Measurements from ENCODE around the gene INPP5E.
"Not testable (repeated sequence)": the region's sequence is repeated elsewhere in the genome, so short reads cannot be mapped to it uniquely, and the experiment has no call there.

The INPP5E gene

DNA sequence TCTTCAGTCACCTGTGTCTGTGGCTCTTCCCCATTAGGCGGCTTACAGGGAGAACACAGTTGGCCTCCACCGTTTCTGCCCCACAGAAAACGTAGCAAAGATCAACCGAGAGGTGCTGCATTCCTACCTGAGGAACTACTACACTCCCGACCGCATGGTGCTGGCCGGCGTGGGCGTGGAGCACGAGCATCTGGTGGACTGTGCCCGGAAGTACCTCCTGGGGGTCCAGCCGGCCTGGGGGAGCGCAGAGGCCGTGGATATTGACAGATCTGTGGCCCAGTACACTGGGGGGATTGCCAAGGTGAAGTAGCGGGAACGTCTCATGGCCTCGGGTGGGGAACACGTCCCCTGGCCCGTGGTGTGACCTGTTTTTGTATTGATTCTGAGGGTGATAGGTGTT lies 22.7 kb downstream of the INPP5E start:
- Histone ChIP-seq H3K9me3 (ENCODE audit: control insufficient read depth, insufficient read depth, low read length) (no peaks in the 10 kb centered on the region), H3K4me1 (ENCODE audit: insufficient read depth, low read length) (no peaks in the 10 kb centered on the region), H3K9ac (ENCODE audit: low read depth, low read length) (no peak overlapping the region), H3K36me3 (ENCODE audit: insufficient read depth, low read length) (peaks cover 35% of the 10 kb centered on the region)

DNA sequence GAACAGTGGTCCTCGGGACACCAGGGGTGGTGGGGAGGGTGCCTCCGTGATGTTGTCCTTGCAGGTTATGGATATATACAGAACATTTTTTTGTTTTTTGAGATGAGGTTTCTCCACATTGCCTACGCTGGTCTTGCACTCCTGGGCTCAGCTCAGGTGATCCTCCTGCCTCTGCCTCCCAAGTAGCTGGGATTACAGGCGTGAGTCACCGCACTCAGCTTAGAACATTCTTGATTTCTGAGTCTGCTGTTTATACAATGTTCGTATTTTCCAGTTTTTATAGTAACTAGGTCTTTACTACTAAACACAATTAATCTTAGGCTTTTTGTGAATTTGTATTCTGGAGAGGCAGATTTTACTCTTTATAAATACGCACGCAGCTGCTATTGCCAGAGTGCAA lies 23.2 kb downstream of the INPP5E start:
- H3K36me3 ChIP-seq (ENCODE audit: insufficient read depth, low read length) = peaks cover 35% of the 10 kb centered on the region
- H3K9ac ChIP-seq (ENCODE audit: low read depth, low read length) = no peak overlapping the region
- H3K4me1 ChIP-seq (ENCODE audit: insufficient read depth, low read length) = no peaks in the 10 kb centered on the region; the same call in 1 of the 2 replicates
- H3K9me3 ChIP-seq (ENCODE audit: control insufficient read depth, insufficient read depth, low read length) = no peaks in the 10 kb centered on the region

DNA sequence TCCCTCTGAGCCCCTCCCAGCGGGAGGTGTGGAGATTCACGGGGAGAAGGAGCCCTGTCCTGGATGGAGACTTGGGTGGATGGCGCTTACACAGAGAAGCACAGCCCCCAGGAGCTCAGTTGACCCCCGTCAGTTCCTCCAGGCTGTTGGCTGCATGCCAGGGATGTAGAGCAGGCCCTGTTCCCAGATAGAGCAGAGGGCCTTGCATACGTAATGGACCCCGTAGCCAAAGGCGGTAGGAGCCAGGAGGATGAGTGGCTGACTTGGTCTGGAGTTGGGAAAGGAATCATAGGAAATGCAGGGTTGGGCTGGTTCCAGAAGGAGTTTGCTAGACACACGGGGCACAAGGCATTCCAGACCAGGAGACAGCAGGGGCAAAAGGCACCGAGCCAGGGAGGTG lies 26.7 kb downstream of the INPP5E start:
- H3K4me1 ChIP-seq (ENCODE audit: insufficient read depth, low read length) = no peaks in the 10 kb centered on the region; the same call in 1 of the 2 replicates
- H3K36me3 ChIP-seq (ENCODE audit: insufficient read depth, low read length) = peaks cover 26% of the 10 kb centered on the region
- H3K9ac ChIP-seq (ENCODE audit: low read depth, low read length) = no peak overlapping the region
- no peaks in the 10 kb centered on the region for H3K9me3 ChIP-seq (ENCODE audit: control insufficient read depth, insufficient read depth, low read length)

DNA sequence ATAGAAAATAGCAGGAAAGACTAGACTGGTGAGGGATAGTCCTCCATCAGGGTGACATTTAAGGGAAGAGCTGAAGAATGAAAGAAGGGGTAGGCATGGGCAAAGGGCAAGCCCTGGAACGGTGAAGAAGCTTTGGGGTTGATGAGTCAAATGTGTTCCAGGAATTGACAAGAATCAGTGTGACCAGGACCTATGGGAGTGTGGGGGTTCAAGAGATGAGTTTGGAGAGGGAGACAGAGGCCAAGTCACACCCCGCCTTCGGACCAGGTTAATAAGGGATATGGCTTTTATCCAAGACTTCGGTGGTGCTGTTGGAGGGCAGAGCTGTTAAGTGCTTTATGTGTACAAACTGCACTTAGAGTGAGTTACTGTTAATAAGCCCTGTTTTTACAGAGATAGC lies 28.3 kb downstream of the INPP5E start:
- Histone ChIP-seq H3K9ac (ENCODE audit: low read depth, low read length) (peak overlapping the region; percentile 73), H3K4me1 (ENCODE audit: insufficient read depth, low read length) (no peaks in the 10 kb centered on the region; the same call in 1 of the 2 replicates), H3K9me3 (ENCODE audit: control insufficient read depth, insufficient read depth, low read length) (no peaks in the 10 kb centered on the region), H3K36me3 (ENCODE audit: insufficient read depth, low read length) (peaks cover 23% of the 10 kb centered on the region; the same call in 1 of the 2 replicates)

DNA sequence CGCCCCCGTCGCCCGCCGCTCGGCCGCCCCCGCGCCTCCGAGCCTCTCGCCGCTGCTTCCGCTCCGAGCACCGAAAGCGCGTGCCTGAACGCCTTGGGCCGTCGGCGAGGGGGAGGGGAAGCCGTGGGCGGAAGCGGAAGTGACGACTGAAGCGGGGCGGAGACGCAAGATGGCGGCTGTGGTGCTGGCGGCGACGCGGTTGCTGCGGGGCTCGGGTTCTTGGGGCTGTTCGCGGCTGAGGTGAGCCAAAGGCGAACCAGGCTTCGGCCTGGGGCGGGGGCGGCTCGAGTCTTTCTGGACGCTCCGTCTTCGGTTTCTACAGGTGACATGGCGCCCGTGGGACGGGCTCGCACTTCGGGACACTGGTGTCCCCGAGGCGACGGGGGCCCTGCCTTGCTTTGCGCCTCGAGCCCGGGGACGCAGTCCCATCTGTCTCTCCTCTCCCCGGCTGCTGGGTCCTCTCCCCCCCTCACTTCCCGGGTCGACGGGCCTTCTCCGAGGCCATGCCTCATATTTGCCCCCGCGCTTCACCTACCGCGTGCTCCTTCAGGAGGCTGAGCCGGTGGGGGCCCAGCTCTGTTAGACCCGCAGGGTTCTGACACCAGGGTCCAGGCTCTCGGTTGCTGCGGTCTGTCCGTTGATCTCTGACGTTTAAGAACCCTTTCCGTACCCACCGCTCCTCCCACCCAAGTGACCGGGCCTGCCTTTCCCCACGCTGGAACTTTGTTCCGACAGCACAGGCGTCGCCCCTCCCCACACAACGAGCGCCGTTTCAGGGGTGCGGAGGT lies 29.0 kb downstream of the INPP5E start, which contains the start of the genes ENTR1 and PMPCA:
Gene ENTR1 (minus strand): TSS at position 115 of the 788 bp plus-strand sequence. CDS start 217 bp downstream, outside the sequence.
Gene PMPCA (plus strand): TSS at position 159 of the 788 bp plus-strand sequence. CDS start 11 bp downstream, at position 170.
- H3K4me1 ChIP-seq (ENCODE audit: insufficient read depth, low read length) = no peaks in the 10 kb centered on the region; the same call in 1 of the 2 replicates
- H3K9me3 ChIP-seq (ENCODE audit: control insufficient read depth, insufficient read depth, low read length) = no peaks in the 10 kb centered on the region
- H3K36me3 ChIP-seq (ENCODE audit: insufficient read depth, low read length) = peaks cover 24% of the 10 kb centered on the region; the same call in 1 of the 2 replicates
- peak within 1 kb of the TSS; percentile 74 for H3K9ac ChIP-seq (ENCODE audit: low read depth, low read length)

DNA sequence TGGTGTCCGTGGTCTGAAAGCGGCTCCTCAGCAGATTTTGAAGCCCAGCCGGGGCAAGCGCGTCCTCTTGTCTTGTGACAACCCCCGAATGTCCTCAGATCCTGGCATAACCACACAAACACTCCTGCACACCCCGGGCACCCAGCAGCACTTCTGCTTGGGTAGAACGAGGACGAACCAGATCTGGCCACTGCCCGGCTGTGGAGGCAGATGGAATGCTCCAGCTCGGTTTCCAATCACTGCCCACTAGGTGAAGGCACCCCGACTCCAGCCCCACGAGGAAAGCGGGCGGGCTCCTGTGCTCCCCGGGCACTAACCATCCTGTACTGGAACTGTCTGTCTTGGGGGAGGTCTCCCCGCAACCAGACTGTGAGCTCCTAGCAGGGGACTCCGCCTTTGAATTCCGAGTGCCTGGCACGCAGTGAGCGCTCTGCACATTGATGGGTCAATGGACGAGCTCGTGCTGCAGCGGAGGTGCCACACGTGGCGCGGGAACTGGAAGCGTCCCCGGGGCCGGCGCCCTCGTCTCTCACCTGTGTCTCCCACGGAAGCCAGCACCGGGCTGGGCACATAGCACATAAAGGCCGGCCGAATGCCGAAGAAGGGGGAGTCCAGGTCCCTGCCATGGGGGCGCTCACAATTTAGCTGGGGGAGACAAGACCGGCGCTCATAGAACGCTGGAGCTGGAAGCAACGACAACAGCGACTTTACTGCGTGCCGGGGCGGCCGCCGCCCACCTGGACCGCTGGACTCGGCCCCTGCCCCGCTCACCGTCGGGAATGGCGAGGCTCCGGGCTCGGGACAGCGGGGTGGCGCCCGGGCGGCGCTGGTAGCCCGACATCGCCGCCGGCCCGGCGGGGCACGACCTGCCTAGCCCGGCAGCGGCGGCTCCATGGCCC lies 29.8 kb downstream of the INPP5E start:
- peaks cover 27% of the 10 kb centered on the region for H3K36me3 ChIP-seq (ENCODE audit: insufficient read depth, low read length)
- H3K9me3 ChIP-seq (ENCODE audit: control insufficient read depth, insufficient read depth, low read length) = no peaks in the 10 kb centered on the region
- H3K4me1 ChIP-seq (ENCODE audit: insufficient read depth, low read length) = no peaks in the 10 kb centered on the region; the same call in 1 of the 2 replicates
- H3K9ac ChIP-seq (ENCODE audit: low read depth, low read length) = peak overlapping the region; percentile 74

DNA sequence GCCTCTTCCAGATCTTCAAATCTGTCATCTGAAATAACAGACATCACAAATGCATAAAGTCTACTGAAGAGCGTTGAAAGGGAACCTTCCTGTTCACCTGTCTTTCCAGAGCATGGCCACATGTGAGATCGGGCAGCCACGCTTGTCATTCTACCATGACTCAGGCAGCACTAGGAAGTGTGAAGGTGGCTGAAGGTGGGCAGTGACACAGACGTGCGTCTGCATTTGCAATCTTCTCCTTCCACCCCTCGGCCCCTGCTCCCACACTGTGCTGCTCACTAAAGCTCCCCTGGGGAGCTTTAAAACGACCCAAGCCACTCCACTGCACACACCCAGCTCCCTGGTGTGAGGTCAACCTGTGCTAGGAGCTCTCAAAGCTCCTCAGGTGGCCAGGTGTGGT lies 31.7 kb downstream of the INPP5E start:
- peaks cover 25% of the 10 kb centered on the region for H3K36me3 ChIP-seq (ENCODE audit: insufficient read depth, low read length)
- no peaks in the 10 kb centered on the region for H3K9me3 ChIP-seq (ENCODE audit: control insufficient read depth, insufficient read depth, low read length)
- H3K4me1 ChIP-seq (ENCODE audit: insufficient read depth, low read length) = no peaks in the 10 kb centered on the region; the same call in 1 of the 2 replicates
- H3K9ac ChIP-seq (ENCODE audit: low read depth, low read length) = no peak overlapping the region

DNA sequence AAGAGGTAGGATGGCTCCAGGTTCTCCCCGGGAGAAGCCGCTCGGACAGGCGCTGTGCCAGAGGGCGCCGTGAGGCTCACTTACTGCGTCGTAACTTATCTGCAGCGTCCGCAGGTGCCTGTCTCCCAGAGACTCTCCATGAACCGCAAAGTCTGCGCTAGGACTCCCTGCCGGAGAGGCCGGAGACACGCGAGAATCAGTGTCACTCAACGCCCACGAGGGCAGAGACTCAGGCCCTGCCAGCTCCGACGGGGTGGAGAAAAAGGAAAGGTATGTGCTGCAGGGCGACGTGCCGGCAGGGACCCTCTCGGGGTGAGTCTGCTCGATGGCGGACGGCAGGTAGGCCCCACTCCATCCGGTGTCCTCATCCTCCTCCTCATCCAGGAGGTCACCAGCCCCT lies 32.6 kb downstream of the INPP5E start:
- H3K4me1 ChIP-seq (ENCODE audit: insufficient read depth, low read length); H3K9me3 ChIP-seq (ENCODE audit: control insufficient read depth, insufficient read depth, low read length); H3K9ac ChIP-seq (ENCODE audit: low read depth, low read length): not testable (repeated sequence)
- peaks cover 22% of the 10 kb centered on the region for H3K36me3 ChIP-seq (ENCODE audit: insufficient read depth, low read length)

DNA sequence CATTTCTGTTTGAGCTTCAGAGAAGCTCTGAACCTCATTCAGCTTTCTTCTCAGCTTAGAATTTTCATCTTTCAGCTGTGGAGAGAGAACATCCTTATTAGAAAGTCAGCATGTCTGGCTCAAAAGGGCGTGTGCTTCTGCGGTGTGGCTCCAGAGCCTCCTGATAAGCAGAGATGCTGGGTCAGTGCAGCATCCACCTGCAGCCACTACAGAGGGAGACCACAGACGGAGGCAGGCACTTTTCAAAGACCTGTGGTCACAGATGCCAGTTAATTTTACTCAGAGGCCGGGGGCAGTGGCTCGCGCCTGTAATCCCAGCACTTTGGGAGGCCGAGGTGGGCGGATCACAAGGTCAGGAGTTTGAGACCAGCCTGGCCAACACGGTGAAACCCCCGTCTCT lies 33.7 kb downstream of the INPP5E start:
- H3K4me1 ChIP-seq (ENCODE audit: insufficient read depth, low read length); H3K9ac ChIP-seq (ENCODE audit: low read depth, low read length); H3K9me3 ChIP-seq (ENCODE audit: control insufficient read depth, insufficient read depth, low read length): not testable (repeated sequence)
- peaks cover 26% of the 10 kb centered on the region for H3K36me3 ChIP-seq (ENCODE audit: insufficient read depth, low read length)

DNA sequence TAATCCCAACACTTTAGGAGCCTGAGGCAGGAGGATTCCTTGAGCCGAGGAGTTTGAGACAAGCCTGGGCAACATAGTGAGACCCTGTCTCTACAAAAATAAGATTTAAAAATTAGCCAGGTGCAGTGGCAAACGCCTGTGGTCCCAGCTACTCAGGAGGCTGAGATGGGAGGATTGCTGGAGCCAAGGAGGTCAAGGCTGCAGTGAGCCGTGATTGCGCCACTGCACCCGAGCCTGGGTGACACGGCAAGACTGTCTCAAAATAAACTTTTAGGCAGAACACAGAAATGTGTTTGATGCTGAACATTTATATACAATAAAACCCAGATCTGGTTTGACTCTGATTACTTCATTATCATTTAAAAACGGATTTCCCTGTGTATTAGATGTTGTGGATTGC lies 34.2 kb downstream of the INPP5E start:
- Histone ChIP-seq H3K9ac (ENCODE audit: low read depth, low read length) (no peak overlapping the region), H3K4me1 (ENCODE audit: insufficient read depth, low read length) (no peaks in the 10 kb centered on the region), H3K9me3 (ENCODE audit: control insufficient read depth, insufficient read depth, low read length) (no peaks in the 10 kb centered on the region), H3K36me3 (ENCODE audit: insufficient read depth, low read length) (peaks cover 26% of the 10 kb centered on the region)

DNA sequence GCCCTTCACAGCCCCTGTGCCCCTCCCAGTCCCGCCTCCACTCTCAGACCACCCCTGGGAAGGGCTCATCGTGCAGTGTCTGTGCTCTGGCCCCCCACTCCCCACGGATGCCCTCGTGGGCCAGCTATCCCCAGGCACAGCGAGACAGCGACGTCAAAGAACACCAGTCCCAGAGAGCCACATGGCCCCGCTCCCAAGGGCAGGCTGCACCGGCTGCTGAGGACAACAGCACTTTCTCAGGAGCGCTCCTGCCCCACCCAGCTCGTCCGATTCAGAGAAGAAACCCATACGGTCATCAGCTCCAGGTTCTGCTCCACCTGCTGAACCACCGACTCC lies 34.9 kb downstream of the INPP5E start:
- H3K4me1 ChIP-seq (ENCODE audit: insufficient read depth, low read length) = no peaks in the 10 kb centered on the region

DNA sequence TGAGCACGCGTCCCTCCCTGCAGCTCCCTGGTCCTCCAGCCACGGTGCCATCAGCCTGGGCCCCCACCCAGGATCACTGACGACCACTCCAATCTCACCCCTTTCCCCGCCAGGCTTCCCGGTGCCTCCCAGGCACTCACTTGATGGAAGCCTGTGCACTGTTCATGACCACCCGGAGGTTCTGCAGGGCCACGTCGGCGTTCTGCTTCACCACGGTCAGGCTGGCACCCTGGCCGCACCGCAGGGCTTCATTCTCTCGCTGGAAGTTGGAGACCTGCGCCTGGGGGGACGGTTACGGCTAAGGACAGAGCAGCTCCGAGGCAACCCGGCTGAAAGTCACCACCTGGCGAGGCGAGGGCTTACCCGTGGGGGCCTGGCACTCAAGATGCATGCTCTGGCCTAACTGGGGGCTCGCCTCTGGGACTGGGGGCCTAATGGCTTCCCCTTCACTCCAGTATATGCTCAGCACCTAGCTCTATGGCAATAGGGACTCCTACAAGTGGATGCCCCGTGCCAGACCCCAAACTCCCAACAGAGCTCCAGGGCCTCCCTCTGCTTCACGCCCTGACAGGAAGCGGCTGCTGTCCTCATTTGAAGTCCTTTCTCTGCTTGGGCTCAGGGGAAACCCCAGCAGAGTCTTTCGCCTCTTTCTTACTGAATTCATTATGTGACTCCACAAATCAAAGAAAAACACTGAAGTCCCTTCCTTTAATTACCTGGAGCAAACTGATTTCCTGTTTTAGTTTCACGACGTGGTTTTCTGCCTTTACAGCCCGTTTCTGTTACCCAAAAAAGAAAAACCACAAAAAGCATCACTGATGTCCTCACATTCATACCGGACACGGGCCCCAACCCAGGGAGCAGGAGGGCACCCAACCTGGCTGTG lies 35.5 kb downstream of the INPP5E start:
- Histone ChIP-seq H3K9ac (ENCODE audit: low read depth, low read length) (no peak overlapping the region), H3K9me3 (ENCODE audit: control insufficient read depth, insufficient read depth, low read length) (no peaks in the 10 kb centered on the region), H3K4me1 (ENCODE audit: insufficient read depth, low read length) (no peaks in the 10 kb centered on the region), H3K36me3 (ENCODE audit: insufficient read depth, low read length) (peaks cover 26% of the 10 kb centered on the region)

More for the DNA sequence above, 34.9 kb downstream of the INPP5E start:
- Histone ChIP-seq H3K9ac (ENCODE audit: low read depth, low read length) (no peak overlapping the region), H3K9me3 (ENCODE audit: control insufficient read depth, insufficient read depth, low read length) (no peaks in the 10 kb centered on the region), H3K36me3 (ENCODE audit: insufficient read depth, low read length) (peaks cover 26% of the 10 kb centered on the region)

DNA sequence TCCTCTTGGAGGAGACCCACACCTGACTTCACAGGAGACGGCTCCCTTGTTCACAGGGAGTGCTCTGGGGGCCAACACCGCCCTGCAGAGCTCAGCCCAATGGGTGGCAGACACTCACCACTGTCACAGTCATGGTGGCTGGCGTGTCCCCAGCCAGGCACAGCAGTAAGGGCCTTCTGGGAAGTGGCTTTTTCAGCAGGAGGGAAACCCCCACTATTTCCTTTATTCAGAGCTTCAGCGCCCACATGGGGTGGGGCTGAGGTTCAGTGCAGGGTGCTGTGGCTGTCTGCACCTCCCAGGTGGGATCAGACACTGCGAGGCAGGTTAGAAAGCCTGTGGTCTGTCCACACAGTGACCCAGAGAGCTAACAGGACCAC lies 36.1 kb downstream of the INPP5E start:
- no peaks in the 10 kb centered on the region for H3K4me1 ChIP-seq (ENCODE audit: insufficient read depth, low read length)
- H3K9me3 ChIP-seq (ENCODE audit: control insufficient read depth, insufficient read depth, low read length) = no peaks in the 10 kb centered on the region
- no peak overlapping the region for H3K9ac ChIP-seq (ENCODE audit: low read depth, low read length)
- peaks cover 26% of the 10 kb centered on the region for H3K36me3 ChIP-seq (ENCODE audit: insufficient read depth, low read length)

DNA sequence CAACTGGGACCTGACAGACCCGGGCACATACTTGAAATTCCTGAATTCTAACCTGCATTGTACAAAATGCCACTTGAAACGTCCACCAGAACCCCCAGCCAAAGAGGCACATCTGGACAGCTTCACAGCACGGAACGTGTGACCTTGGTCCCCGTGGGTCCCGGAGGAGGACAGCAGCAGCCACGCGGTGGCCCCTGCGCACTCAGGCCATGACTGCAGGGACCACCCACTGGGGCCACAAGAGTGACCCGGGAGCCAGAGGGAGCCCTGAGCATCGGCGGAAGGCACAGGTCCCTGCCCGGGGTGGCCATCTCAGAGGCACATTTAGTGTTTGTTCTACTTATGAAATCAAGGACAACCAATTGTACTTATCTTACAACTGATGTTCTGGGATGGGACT lies 37.6 kb downstream of the INPP5E start:
- Histone ChIP-seq H3K36me3 (ENCODE audit: insufficient read depth, low read length) (peaks cover 18% of the 10 kb centered on the region), H3K4me1 (ENCODE audit: insufficient read depth, low read length) (no peaks in the 10 kb centered on the region), H3K9ac (ENCODE audit: low read depth, low read length) (no peak overlapping the region)

More for the DNA sequence above, 37.6 kb downstream of the INPP5E start:
- no peaks in the 10 kb centered on the region for H3K9me3 ChIP-seq (ENCODE audit: control insufficient read depth, insufficient read depth, low read length)

All from ES-I3 (cell line).